ENCODE measurements around the gene SLC44A1. TPM values are rescaled to one million over a fixed set of nuclear protein-coding genes. Genes with fewer than 3 reads are reported as not detected.

The SLC44A1 gene
- total RNA-seq, 2 donors from 2014 or later: 10.7 to 19.5 TPM

DNA sequence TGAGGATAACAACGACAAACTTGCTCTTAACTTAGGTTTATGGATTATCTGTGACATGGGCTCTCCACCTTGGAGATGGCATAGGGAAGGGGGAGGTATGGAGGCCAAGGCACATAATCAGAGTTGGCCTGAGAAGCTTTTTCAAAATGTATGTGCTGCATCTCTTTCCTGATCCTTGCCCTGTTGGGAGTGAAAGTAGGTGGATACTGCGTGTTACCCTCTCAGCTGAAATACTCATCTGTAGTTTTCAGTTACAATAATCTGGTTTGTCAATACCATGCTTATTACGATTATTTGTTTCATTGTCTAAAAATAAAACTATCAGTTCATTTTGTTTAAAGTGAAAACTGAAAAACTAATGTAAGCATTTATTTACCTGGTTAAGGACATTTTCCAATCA is 86.7 kb downstream of the SLC44A1 start:
- H3K27ac ChIP-seq: no peak overlapping the region
- H3K4me3 ChIP-seq: no peak overlapping the region
- peaks cover 3% of the 10 kb centered on the region for H3K36me3 ChIP-seq
- H3K9me3 ChIP-seq: no peaks in the 10 kb centered on the region
- H3K4me1 ChIP-seq: no peaks in the 10 kb centered on the region
- no peak for DNase-seq (ENCODE audit: low spot score)
- TF ChIP-seq, protein P1, sequence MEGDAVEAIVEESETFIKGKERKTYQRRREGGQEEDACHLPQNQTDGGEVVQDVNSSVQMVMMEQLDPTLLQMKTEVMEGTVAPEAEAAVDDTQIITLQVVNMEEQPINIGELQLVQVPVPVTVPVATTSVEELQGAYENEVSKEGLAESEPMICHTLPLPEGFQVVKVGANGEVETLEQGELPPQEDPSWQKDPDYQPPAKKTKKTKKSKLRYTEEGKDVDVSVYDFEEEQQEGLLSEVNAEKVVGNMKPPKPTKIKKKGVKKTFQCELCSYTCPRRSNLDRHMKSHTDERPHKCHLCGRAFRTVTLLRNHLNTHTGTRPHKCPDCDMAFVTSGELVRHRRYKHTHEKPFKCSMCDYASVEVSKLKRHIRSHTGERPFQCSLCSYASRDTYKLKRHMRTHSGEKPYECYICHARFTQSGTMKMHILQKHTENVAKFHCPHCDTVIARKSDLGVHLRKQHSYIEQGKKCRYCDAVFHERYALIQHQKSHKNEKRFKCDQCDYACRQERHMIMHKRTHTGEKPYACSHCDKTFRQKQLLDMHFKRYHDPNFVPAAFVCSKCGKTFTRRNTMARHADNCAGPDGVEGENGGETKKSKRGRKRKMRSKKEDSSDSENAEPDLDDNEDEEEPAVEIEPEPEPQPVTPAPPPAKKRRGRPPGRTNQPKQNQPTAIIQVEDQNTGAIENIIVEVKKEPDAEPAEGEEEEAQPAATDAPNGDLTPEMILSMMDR (IDR thresholded peaks at IDR 0.05): no peak
- no peaks in the 10 kb centered on the region for H3K27me3 ChIP-seq

- no peaks in the 10 kb centered on the region for H3K4me1 ChIP-seq
- no peak for DNase-seq (ENCODE audit: low spot score)
- TF ChIP-seq, protein P1 (IDR thresholded peaks at IDR 0.05): no peak
- no peak overlapping the region for H3K4me3 ChIP-seq
- no peaks in the 10 kb centered on the region for H3K27me3 ChIP-seq
- H3K36me3 ChIP-seq: peaks cover 6% of the 10 kb centered on the region
- H3K27ac ChIP-seq: no peak overlapping the region
- no peaks in the 10 kb centered on the region for H3K9me3 ChIP-seq
Measured at GRCh38 chr9:105331755-105332154, 87.3 kb downstream of the SLC44A1 start.

- DNase-seq (ENCODE audit: low spot score): no peak
- Histone ChIP-seq H3K4me1 (no peaks in the 10 kb centered on the region), H3K36me3 (peaks cover 6% of the 10 kb centered on the region), H3K4me3 (no peak overlapping the region), H3K27me3 (no peaks in the 10 kb centered on the region), H3K27ac (no peak overlapping the region), H3K9me3 (no peaks in the 10 kb centered on the region)
- TF ChIP-seq, protein P1 (IDR thresholded peaks at IDR 0.05): no peak
Measured at GRCh38 chr9:105332471-105332870, 88.0 kb downstream of the SLC44A1 start.

- Histone ChIP-seq H3K4me1 (no peaks in the 10 kb centered on the region), H3K27me3 (no peaks in the 10 kb centered on the region), H3K27ac (no peak overlapping the region), H3K4me3 (no peak overlapping the region), H3K36me3 (peaks cover 6% of the 10 kb centered on the region), H3K9me3 (no peaks in the 10 kb centered on the region)
- TF ChIP-seq, protein P1 (IDR thresholded peaks at IDR 0.05): no peak
- no peak for DNase-seq (ENCODE audit: low spot score)
Measured at GRCh38 chr9:105333076-105333475, 88.6 kb downstream of the SLC44A1 start.

DNA sequence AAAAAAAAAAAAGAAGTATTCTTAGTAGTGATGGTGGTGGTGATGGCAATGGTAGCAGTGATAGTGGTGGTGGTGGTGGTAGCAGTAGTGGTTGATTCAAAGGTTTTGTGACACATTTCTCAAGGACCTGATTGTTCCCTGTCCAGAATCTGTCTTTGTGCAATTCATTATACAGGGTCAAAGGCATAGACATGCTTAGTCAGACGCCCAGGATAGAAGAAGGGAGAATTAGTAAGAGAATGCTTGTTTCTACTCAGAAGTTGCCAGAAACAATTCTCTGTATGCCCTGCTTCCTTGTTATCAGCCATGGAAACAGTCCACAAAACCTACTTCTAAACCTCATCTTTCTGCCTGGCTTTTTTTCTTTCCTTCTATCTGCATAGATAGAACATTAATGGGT is 89.4 kb downstream of the SLC44A1 start:
- DNase-seq (ENCODE audit: low spot score): no peak
- TF ChIP-seq, protein P1 (IDR thresholded peaks at IDR 0.05): no peak
- Histone ChIP-seq H3K36me3 (peaks cover 6% of the 10 kb centered on the region), H3K27me3 (no peaks in the 10 kb centered on the region), H3K4me3 (no peak overlapping the region), H3K27ac (no peak overlapping the region), H3K9me3 (no peaks in the 10 kb centered on the region), H3K4me1 (no peaks in the 10 kb centered on the region)

DNA sequence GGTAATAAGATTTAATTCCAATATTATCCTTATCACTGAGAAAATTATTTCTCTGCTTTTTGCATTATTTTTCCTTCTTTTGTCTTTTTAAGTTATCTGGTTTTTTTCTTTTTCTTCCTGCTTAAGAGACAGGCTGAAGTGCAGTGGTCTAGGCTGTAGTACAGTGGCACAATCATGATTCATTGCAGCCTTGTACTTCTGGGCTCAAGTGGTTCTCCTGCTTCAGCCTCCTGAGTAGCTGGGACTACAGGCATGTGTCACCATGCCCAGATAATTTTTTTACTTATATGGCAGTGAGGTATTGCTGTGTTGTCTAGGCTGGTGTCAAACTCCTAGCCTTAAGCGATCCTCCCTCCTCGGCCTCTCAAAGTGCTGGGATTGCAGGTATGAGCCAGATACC is 93.9 kb downstream of the SLC44A1 start:
- Histone ChIP-seq H3K4me1 (no peaks in the 10 kb centered on the region), H3K9me3 (no peaks in the 10 kb centered on the region), H3K27me3 (no peaks in the 10 kb centered on the region), H3K36me3 (peaks cover 6% of the 10 kb centered on the region), H3K27ac (no peak overlapping the region), H3K4me3 (no peak overlapping the region)
- no peak for DNase-seq (ENCODE audit: low spot score)
- TF ChIP-seq, protein P1 (IDR thresholded peaks at IDR 0.05): no peak
